NB4 (cell line): Measurements from ENCODE around the gene FAU.

ENCODE experiments used
- POLR2A ChIP-seq: IDR thresholded peaks from 2 replicates; pipeline ENCODE4 v1.6.1; 2011; ENCODE audit warnings: mild to moderate bottlenecking; ENCODE audit not compliant: insufficient read length; ENCODE audit errors: extremely low read depth
- TF ChIP-seq, protein P1 (sequence below): IDR thresholded peaks from one replicate; pipeline ENCODE4 v1.5.1; 2012; ENCODE audit warnings: low read depth, low read length
- TF ChIP-seq, protein P2 (sequence below): IDR thresholded peaks from 2 replicates; pipeline ENCODE4 v1.6.1; 2011; ENCODE audit warnings: low read depth, low read length

DNA sequence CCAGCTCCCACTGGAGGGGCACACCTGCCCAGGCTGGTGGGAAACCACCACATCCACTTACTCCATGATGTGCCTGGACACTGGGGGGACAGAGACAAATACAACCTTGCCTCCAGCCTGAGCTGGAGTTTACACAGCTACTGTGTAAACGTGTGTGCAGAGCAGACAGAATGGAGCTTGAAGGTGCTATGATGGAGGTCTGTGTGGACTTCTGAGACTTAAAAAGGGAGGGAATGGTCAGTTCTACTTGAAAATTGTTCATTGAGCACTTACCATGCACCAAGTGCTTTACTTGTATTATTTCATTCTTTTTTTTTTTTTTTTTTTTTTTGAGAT is 49.3 kb downstream of the FAU start:
- TF ChIP-seq POLR2A = no peak
- TF ChIP-seq, protein P1, sequence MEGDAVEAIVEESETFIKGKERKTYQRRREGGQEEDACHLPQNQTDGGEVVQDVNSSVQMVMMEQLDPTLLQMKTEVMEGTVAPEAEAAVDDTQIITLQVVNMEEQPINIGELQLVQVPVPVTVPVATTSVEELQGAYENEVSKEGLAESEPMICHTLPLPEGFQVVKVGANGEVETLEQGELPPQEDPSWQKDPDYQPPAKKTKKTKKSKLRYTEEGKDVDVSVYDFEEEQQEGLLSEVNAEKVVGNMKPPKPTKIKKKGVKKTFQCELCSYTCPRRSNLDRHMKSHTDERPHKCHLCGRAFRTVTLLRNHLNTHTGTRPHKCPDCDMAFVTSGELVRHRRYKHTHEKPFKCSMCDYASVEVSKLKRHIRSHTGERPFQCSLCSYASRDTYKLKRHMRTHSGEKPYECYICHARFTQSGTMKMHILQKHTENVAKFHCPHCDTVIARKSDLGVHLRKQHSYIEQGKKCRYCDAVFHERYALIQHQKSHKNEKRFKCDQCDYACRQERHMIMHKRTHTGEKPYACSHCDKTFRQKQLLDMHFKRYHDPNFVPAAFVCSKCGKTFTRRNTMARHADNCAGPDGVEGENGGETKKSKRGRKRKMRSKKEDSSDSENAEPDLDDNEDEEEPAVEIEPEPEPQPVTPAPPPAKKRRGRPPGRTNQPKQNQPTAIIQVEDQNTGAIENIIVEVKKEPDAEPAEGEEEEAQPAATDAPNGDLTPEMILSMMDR = no peak
- TF ChIP-seq, protein P2, sequence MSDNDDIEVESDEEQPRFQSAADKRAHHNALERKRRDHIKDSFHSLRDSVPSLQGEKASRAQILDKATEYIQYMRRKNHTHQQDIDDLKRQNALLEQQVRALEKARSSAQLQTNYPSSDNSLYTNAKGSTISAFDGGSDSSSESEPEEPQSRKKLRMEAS = no peak
